GM18873 (cell line): ENCODE data around the gene CNTD1.
"Not testable (repeated sequence)": the region's sequence is repeated elsewhere in the genome, so short reads cannot be mapped to it uniquely, and the experiment has no call there.

ENCODE experiments used
- ATAC-seq: cut with Tn5 transposase; IDR thresholded peaks from one replicate; pipeline ENCODE4 v1.9.1; 2021; ENCODE audit warnings: mild to moderate bottlenecking, moderate library complexity, moderate number of reproducible peaks; ENCODE audit not compliant: unreplicated experiment, low FRiP score

Gene CNTD1

GRCh38 chr17:42798383-42799380 is at the start of gene CNTD1, which contains the start of gene COA3:
CNTD1 (plus strand) TSS chr17:42798861; CDS start chr17:42799068, 207 bp downstream.
COA3 (minus strand) TSS chr17:42798704; CDS start chr17:42798681, 23 bp downstream.
- ATAC-seq = no peak

GRCh38 chr17:42748908-42749798 is 49.5 kb upstream of the CNTD1 start:
- no peak for ATAC-seq

GRCh38 chr17:42750739-42751344 is 47.8 kb upstream of the CNTD1 start:
- no peak for ATAC-seq

GRCh38 chr17:42751628-42752027 is 47.0 kb upstream of the CNTD1 start:
- ATAC-seq = no peak

GRCh38 chr17:42754782-42755181 is 43.9 kb upstream of the CNTD1 start:
- ATAC-seq = no peak

- no peak for ATAC-seq
Observed at GRCh38 chr17:42759982-42760651, 38.5 kb upstream of the CNTD1 start.

GRCh38 chr17:42760652-42761581 is 37.7 kb upstream of the CNTD1 start, which contains the start of gene RAMP2:
RAMP2 (plus strand) TSS chr17:42761227; CDS start chr17:42761262, 35 bp downstream.
- no peak for ATAC-seq

GRCh38 chr17:42761638-42762037 is 37.0 kb upstream of the CNTD1 start:
- no peak for ATAC-seq

- ATAC-seq = no peak
Observed at GRCh38 chr17:42766124-42766523, 32.5 kb upstream of the CNTD1 start.

- no peak for ATAC-seq
Observed at GRCh38 chr17:42767512-42767911, 31.1 kb upstream of the CNTD1 start.

- ATAC-seq = not testable (repeated sequence)
Observed at GRCh38 chr17:42768006-42768405, 30.7 kb upstream of the CNTD1 start.

- ATAC-seq = not testable (repeated sequence)
Observed at GRCh38 chr17:42769964-42770363, 28.7 kb upstream of the CNTD1 start.

GRCh38 chr17:42772945-42773289 is 25.7 kb upstream of the CNTD1 start:
- ATAC-seq = no peak

GRCh38 chr17:42773290-42774035 is 25.2 kb upstream of the CNTD1 start, which contains the start of gene VPS25:
VPS25 (plus strand) TSS chr17:42773449; CDS start chr17:42773476, 27 bp downstream.
- no peak for ATAC-seq

- no peak for ATAC-seq
Observed at GRCh38 chr17:42774066-42774745, 24.5 kb upstream of the CNTD1 start.

GRCh38 chr17:42775534-42776098 is 23.0 kb upstream of the CNTD1 start:
- ATAC-seq = no peak

- no peak for ATAC-seq
Observed at GRCh38 chr17:42778570-42778969, 20.1 kb upstream of the CNTD1 start.
